HCT116 (cell line): ENCODE data around the gene MEN1. TPM values are rescaled to one million over a fixed set of nuclear protein-coding genes. Genes with fewer than 3 reads are reported as not detected.
A peak's percentile ranks its signal among the peaks of the same experiment; 100 is the strongest.

Experiments used
- ATAC-seq: fragments of 200-7000 bp; cut with Tn5 transposase; 2 replicates; pipeline ENCODE4 v1.9.1; 2020; ENCODE audit warnings: mild to moderate bottlenecking, moderate library complexity
- BruUV-seq: library from RNA; stranded (reverse); fragments of 400-500 nt; replicated peaks from 2 replicates; lab custom pipeline; 2021; lab: Mats Ljungman, UMichigan
- CTCF ChIA-PET: fragments of 300-600 bp; sonication (Branson Sonifier 250); formaldehyde crosslinking; loops from one replicate; lab custom pipeline; 2021; ENCODE audit warnings: antibody characterized with exemption; lab: Charles Lee
- POLR2A ChIA-PET: fragments of 300-600, 350-600 bp; sonication (Branson Sonifier 250); formaldehyde crosslinking; loops from one replicate; lab custom pipeline; 2021; ENCODE audit warnings: antibody characterized with exemption; lab: Charles Lee
- RAD21 ChIA-PET, 2 experiments: fragments of 300-600 bp; sonication (Branson Sonifier 250); formaldehyde crosslinking; loops; one replicate each; lab custom pipeline; 2023; ENCODE audit warnings: low total read pairs in 2 of 2; ENCODE audit not compliant: uncharacterized antibody in 2 of 2, unreplicated experiment in 2 of 2, low non-redundant PET in 1 of 2; lab: Charles Lee
- DNase-seq: peaks from one replicate; pipeline ENCODE4 v3.0.0-alpha.2; 2010; ENCODE audit warnings: low read depth, low spot score
- H2AFZ ChIP-seq: fragments of 200-600 bp; shearing (Covaris generic), sonication (generic); 2 replicates; pipeline ENCODE4 v1.6.1; 2017; ENCODE audit warnings: low read depth, mixed run types, mixed read lengths, antibody characterized with exemption, low read length; ENCODE audit not compliant: poor library complexity, severe bottlenecking
- H3K27ac ChIP-seq: 2 replicates; pipeline ENCODE4 v1.5.1; 2012; ENCODE audit warnings: low read depth, low read length
- H3K27me3 ChIP-seq: fragments of 200-600 bp; sonication (generic); 2 replicates; pipeline ENCODE4 v1.6.1; 2016; ENCODE audit warnings: mixed run types, low read length, mixed read lengths; ENCODE audit not compliant: insufficient read depth
- H3K36me3 ChIP-seq, 2 experiments: fragments of 200-500 bp in 1 of 2; fragments of 200-600 bp in 1 of 2; sonication (Bioruptor generic) in 1 of 2; sonication (generic) in 1 of 2; 2 replicates each; pipeline versions ENCODE4 v1.5.1 to v1.6.1; 2014 to 2016; ENCODE audit warnings: low read length in 2 of 2, inconsistent platforms in 1 of 2, mixed read lengths in 1 of 2, mixed run types in 1 of 2; ENCODE audit not compliant: insufficient read depth in 2 of 2, control insufficient read depth in 1 of 2
- H3K4me1 ChIP-seq, 2 experiments: fragments of 200-600 bp in 1 of 2; sonication (generic) in 1 of 2; 2 replicates each; pipeline versions ENCODE4 v1.5.1 to v1.6.1; 2012 to 2017; ENCODE audit warnings: low read length in 2 of 2, inconsistent platforms in 1 of 2, mild to moderate bottlenecking in 1 of 2, mixed read lengths in 1 of 2, mixed run types in 1 of 2, moderate library complexity in 1 of 2; ENCODE audit not compliant: insufficient read depth in 2 of 2, control insufficient read depth in 1 of 2
- H3K4me2 ChIP-seq: fragments of 200-600 bp; sonication (generic); 2 replicates; pipeline ENCODE4 v1.6.1; 2017; ENCODE audit warnings: mixed run types, low read length, mixed read lengths
- H3K4me3 ChIP-seq, 2 experiments: fragments of 200-600 bp in 1 of 2; sonication (generic) in 1 of 2; replicated peaks in 1 of 2; 2 replicates each; pipeline ENCODE4 v1.5.1; 2011 to 2016; ENCODE audit warnings: low read length in 2 of 2, control low read depth in 1 of 2, low read depth in 1 of 2, mild to moderate bottlenecking in 1 of 2, mixed read lengths in 1 of 2, mixed run types in 1 of 2
- H3K79me2 ChIP-seq: fragments of 200-600 bp; sonication (generic); 2 replicates; pipeline ENCODE4 v1.6.1; 2017; ENCODE audit warnings: mild to moderate bottlenecking, mixed run types, low read length, moderate library complexity, mixed read lengths; ENCODE audit not compliant: insufficient read depth
- H3K9ac ChIP-seq: fragments of 200-600 bp; sonication (generic); 2 replicates; pipeline ENCODE4 v1.6.1; 2016; ENCODE audit warnings: low read length, mixed read lengths
- H3K9me2 ChIP-seq: fragments of 200-600 bp; sonication (generic), shearing (Covaris generic); 2 replicates; pipeline ENCODE4 v1.6.1; 2017; ENCODE audit warnings: mixed run types, mild to moderate bottlenecking, moderate library complexity; ENCODE audit not compliant: insufficient read depth
- H3K9me3 ChIP-seq, 2 experiments: fragments of 200-500 bp in 1 of 2; fragments of 200-600 bp in 1 of 2; sonication (Bioruptor generic) in 1 of 2; sonication (generic) in 1 of 2; 2 replicates each; pipeline ENCODE4 v1.6.1; 2014 to 2017; ENCODE audit warnings: low read length in 2 of 2, mixed read lengths in 2 of 2, inconsistent platforms in 1 of 2, low read depth in 1 of 2, mild to moderate bottlenecking in 1 of 2, mixed run types in 1 of 2, moderate library complexity in 1 of 2; ENCODE audit not compliant: control insufficient read depth in 1 of 2, insufficient read depth in 1 of 2
- H4K20me1 ChIP-seq: fragments of 200-600 bp; sonication (generic), shearing (Covaris generic); 2 replicates; pipeline ENCODE4 v1.6.1; 2017; ENCODE audit warnings: mixed run types, mild to moderate bottlenecking, moderate library complexity; ENCODE audit not compliant: insufficient read depth
- ATF3 ChIP-seq: IDR thresholded peaks from 2 replicates; pipeline ENCODE4 v1.6.1; 2012
- CEBPB ChIP-seq: IDR thresholded peaks from 2 replicates; pipeline ENCODE4 v1.6.1; 2012; ENCODE audit warnings: low read depth
- EZH2phosphoT487 ChIP-seq: fragments of 200-600 bp; IDR thresholded peaks from 2 replicates; pipeline ENCODE4 v1.6.1; 2018; ENCODE audit warnings: antibody characterized with exemption, borderline replicate concordance
- FOSL1 ChIP-seq: IDR thresholded peaks from 2 replicates; pipeline ENCODE4 v1.6.1; 2012; ENCODE audit warnings: low read depth
- JUND ChIP-seq: IDR thresholded peaks from 2 replicates; pipeline ENCODE4 v1.6.1; 2012
- MAX ChIP-seq: IDR thresholded peaks from 2 replicates; pipeline ENCODE4 v1.6.1; 2012
- POLR2A ChIP-seq: IDR thresholded peaks from 2 replicates; pipeline ENCODE4 v1.7.0; 2011; ENCODE audit warnings: borderline replicate concordance; ENCODE audit not compliant: insufficient read depth, insufficient read length; ENCODE audit errors: extremely low read depth
- POLR2AphosphoS5 ChIP-seq: IDR thresholded peaks from 2 replicates; pipeline ENCODE4 v1.6.1; 2011; ENCODE audit warnings: mild to moderate bottlenecking, low read depth, low read length, moderate library complexity
- RAD21 ChIP-seq: IDR thresholded peaks from 2 replicates; pipeline ENCODE4 v1.6.1; 2012; ENCODE audit warnings: low read depth, mild to moderate bottlenecking
- SIN3A ChIP-seq: IDR thresholded peaks from 2 replicates; pipeline ENCODE4 v1.6.1; 2012; ENCODE audit warnings: low read depth
- SP1 ChIP-seq: IDR thresholded peaks from 2 replicates; pipeline ENCODE4 v1.6.1; 2012; ENCODE audit warnings: low read depth
- SRF ChIP-seq: IDR thresholded peaks from 2 replicates; pipeline ENCODE4 v1.6.1; 2012; ENCODE audit warnings: low read depth
- TCF7L2 ChIP-seq: IDR thresholded peaks from 2 replicates; pipeline ENCODE4 v1.7.0; 2011; ENCODE audit warnings: borderline replicate concordance, inconsistent platforms; ENCODE audit not compliant: insufficient read depth, insufficient read length; ENCODE audit errors: extremely low read depth
- YY1 ChIP-seq: IDR thresholded peaks from 2 replicates; pipeline ENCODE4 v1.6.1; 2011; ENCODE audit warnings: low read length, low read depth, moderate library complexity, mild to moderate bottlenecking; ENCODE audit not compliant: insufficient replicate concordance; ENCODE audit errors: extremely low read depth
- intact Hi-C: fragments of 100-400 bp; cut with micrococcal nuclease; formaldehyde crosslinking; loops from 2 replicates; pipeline ENCODE4 v1.10.0; 2022
- total RNA-seq: library from RNA; stranded (reverse); gene quantifications from one replicate; pipeline ENCODE4 v1.2.1, GENCODE V29; 2021; ENCODE audit not compliant: unreplicated experiment
- TF ChIP-seq, protein P1 (sequence below), 3 experiments: fragments of 200-600 bp in 1 of 3; sonication (generic) in 1 of 3; IDR thresholded peaks in 2 of 3; conservative IDR thresholded peaks in 1 of 3; 2 replicates each; pipeline ENCODE4 v1.5.1; 2012 to 2017; ENCODE audit warnings: low read depth in 2 of 3, low read length in 2 of 3, antibody characterized with exemption in 1 of 3, borderline replicate concordance in 1 of 3, control low read depth in 1 of 3, mild to moderate bottlenecking in 1 of 3, mixed read lengths in 1 of 3, mixed run types in 1 of 3, moderate library complexity in 1 of 3; ENCODE audit not compliant: insufficient read depth in 1 of 3

The MEN1 gene
- total RNA-seq, 1 experiment from 2014 or later = 62.1 TPM

- Histone ChIP-seq H3K4me1 (peaks cover 13 to 22% of the 10 kb centered on the region in 2 experiments; a peak in 3 of 4 replicates), H4K20me1 (peaks cover 52% of the 10 kb centered on the region), H3K4me2 (peak overlapping the region; percentile 87), H3K79me2 (peaks cover 57% of the 10 kb centered on the region), H3K9ac (peak overlapping the region; percentile 83), H3K4me3 (peak overlapping the region; percentile 92 to 99), H3K9me3 (no peaks in the 10 kb centered on the region), H3K9me2 (no peaks in the 10 kb centered on the region), H2AFZ (no peak overlapping the region), H3K27ac (peak overlapping the region; percentile 26; the same call in 1 of the 2 replicates), H3K27me3 (no peaks in the 10 kb centered on the region), H3K36me3 (peaks cover 52 to 55% of the 10 kb centered on the region in 2 experiments)
- TSS peak; percentile 43 for BruUV-seq
- RAD21 ChIA-PET = no interaction called here
- ATAC-seq (no peak), DNase-seq (no peak)
- intact Hi-C loops = no loop called here
- CTCF ChIA-PET = no interaction called here
- POLR2A ChIA-PET = no interaction called here
- TF ChIP-seq SP1 (no peak), RAD21 (no peak), ATF3 (no peak), SRF (no peak), JUND (no peak), FOSL1 (no peak), POLR2A (no peak), MAX (no peak), TCF7L2 (no peak), YY1 (no peak), CEBPB (no peak), POLR2AphosphoS5 (no peak), SIN3A (no peak), EZH2phosphoT487 (no peak)
- TF ChIP-seq, protein P1, sequence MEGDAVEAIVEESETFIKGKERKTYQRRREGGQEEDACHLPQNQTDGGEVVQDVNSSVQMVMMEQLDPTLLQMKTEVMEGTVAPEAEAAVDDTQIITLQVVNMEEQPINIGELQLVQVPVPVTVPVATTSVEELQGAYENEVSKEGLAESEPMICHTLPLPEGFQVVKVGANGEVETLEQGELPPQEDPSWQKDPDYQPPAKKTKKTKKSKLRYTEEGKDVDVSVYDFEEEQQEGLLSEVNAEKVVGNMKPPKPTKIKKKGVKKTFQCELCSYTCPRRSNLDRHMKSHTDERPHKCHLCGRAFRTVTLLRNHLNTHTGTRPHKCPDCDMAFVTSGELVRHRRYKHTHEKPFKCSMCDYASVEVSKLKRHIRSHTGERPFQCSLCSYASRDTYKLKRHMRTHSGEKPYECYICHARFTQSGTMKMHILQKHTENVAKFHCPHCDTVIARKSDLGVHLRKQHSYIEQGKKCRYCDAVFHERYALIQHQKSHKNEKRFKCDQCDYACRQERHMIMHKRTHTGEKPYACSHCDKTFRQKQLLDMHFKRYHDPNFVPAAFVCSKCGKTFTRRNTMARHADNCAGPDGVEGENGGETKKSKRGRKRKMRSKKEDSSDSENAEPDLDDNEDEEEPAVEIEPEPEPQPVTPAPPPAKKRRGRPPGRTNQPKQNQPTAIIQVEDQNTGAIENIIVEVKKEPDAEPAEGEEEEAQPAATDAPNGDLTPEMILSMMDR (IDR thresholded peaks at IDR 0.05 in 2 of 3, conservative IDR thresholded peaks at IDR 0.05 in 1 of 3; ENCODE audit: borderline replicate concordance in 1 of 3, insufficient read depth in 1 of 3, low read depth in 2 of 3, low read length in 2 of 3) = no peak
Measured at GRCh38 chr11:64776875-64777274, 33.5 kb downstream of the MEN1 start.
